IPS-NIHi7 (cell line): Measurements from ENCODE around the gene YIPF6.
A peak's percentile ranks its signal among the peaks of the same experiment; 100 is the strongest.
"Not testable (repeated sequence)": the region's sequence is repeated elsewhere in the genome, so short reads cannot be mapped to it uniquely, and the experiment has no call there.

Experiments used
- DNase-seq: peaks from one replicate; pipeline ENCODE4 v3.0.0; 2012; ENCODE audit warnings: mixed read lengths; ENCODE audit errors: extremely low spot score

YIPF6 gene

GRCh38 chrX:68506649-68507048, 7.8 kb downstream of the YIPF6 start:
- no peak for DNase-seq

- no peak for DNase-seq
Observed at GRCh38 chrX:68508799-68509198, 9.9 kb downstream of the YIPF6 start.

DNA sequence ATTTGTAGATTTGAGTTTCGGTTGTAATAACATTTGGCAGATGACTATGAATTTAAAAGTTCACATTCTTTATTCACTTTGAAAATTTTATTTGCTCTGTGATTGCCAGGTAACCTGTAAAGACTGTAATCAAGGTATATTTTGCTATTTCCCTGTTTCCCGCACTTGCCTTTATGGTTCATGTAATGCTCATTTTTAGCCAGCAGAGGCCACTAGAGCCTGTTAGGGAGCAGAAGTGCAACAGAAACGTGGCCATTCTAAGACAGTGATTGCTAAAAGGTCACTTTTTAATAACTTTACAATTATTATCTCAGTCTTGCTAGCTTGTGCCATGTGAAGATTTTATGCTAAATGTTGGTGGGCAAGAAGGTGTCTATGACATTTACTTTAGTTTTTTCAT, 12.4 kb downstream of the YIPF6 start:
- DNase-seq, result peak; percentile 36

- not testable (repeated sequence) for DNase-seq
Observed at GRCh38 chrX:68524680-68525079, 25.8 kb downstream of the YIPF6 start.

DNA sequence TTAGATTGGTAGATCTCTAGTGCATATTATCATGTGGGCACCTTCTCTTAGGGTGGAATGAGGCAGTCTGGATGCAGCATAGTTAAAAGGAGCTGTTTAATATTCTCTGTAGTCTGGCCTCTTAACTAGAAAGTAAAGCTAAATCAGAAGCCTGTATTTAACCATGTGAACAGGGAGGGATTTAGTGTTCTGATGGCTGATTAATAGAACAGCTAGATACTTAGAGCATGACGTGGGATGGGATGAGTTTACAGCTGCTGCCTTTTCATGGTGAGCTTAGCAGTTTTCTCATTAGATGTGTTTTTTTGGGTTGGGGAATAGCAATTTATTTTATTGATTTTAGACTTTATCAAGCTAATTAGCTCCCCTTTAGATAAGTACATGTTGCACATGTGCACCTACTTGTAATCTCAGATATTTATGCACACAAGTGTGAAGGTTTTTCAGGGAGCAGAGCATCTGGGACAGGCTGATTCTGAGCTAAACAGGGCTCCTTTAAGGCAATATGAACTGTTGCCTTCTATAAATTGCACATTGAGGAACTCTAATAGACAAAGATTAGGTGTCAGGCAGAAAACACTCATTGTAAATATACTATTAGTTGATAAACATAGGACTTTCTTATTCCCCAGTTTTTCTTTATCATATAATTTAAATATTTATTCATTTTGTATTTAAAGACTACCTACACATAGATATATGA, 34.1 kb downstream of the YIPF6 start:
- DNase-seq, result no peak

GRCh38 chrX:68533656-68534055, 34.8 kb downstream of the YIPF6 start:
- no peak for DNase-seq

- no peak for DNase-seq
Observed at GRCh38 chrX:68534691-68535090, 35.8 kb downstream of the YIPF6 start.

DNA sequence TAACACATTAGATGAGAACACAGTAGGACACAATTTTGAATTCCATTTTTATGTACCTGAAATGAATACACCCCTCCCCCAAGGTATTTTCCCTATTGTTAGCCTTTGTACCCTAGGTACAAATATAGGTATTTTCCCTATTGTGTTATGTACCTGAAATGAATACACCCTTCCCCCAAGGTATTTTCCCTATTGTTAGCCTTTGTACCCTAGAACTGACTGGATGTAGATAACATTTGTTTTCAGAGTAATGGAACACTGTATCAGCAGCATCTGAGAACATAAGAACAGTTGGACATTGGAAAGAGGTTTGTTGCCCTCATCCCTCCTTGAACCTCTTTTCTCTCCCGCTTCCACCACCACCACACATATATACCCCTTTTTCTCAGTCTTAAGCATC, 37.6 kb downstream of the YIPF6 start:
- no peak for DNase-seq

DNA sequence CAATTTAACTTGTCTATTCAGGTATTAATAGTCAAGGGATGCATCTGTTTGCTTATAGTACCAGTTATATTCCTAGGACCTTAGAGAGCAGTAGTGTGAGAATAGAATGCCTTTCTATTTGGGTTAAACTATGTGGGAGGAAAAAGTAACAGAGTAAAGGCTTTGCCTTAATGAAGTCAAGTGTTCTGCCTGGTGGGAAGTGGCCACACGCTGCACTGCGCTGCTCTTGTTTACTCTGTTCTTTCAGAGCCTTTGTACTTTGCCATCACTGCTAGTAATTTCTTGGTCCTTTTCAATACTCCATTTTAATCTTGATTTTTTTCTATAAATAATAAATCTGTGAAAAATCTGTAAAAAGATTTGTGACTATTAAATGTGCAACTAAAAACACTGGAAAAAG, 38.0 kb downstream of the YIPF6 start:
- no peak for DNase-seq

- DNase-seq, result no peak
Observed at GRCh38 chrX:68550193-68550592, 51.3 kb downstream of the YIPF6 start.

DNA sequence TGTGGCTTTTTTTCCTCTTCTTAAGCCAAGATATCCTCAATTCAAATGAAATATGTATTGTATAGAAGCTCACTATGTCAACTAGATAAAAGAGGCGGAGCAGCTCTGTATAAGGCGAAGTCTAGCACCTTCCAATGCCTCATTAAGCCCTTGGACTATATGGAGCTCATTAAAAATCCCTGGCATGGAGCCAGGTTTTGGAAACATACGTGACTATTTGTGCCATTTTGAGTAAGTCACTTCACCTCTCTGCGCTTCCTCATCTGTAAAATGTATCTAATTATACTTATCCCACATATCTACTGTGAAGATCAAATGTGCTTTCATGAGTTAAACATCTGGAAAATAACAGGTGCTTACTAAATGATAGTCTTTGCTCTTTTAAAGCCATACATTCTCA, 57.2 kb downstream of the YIPF6 start:
- DNase-seq, result no peak

- DNase-seq, result not testable (repeated sequence)
Observed at GRCh38 chrX:68557126-68557525, 58.3 kb downstream of the YIPF6 start.

DNA sequence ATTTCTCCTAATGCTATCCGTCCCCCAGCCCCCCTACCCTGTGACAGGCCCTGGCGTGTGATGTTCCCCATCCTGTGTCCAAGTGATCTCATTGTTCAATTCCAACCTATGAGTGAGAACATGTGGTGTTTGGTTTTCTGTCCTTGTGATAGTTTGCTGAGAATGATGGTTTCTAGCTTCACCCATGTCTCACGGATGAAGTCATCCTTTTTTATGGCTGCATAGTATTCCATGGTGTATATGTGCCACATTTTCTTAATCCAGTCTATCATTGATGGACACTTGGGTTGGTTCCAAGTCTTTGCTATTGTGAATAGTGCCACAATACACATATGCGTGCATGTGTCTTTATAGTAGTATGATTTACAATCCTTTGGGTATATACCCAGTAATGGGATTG, 61.1 kb downstream of the YIPF6 start:
- not testable (repeated sequence) for DNase-seq

- no peak for DNase-seq
Observed at GRCh38 chrX:68568136-68568535, 69.3 kb downstream of the YIPF6 start.

DNA sequence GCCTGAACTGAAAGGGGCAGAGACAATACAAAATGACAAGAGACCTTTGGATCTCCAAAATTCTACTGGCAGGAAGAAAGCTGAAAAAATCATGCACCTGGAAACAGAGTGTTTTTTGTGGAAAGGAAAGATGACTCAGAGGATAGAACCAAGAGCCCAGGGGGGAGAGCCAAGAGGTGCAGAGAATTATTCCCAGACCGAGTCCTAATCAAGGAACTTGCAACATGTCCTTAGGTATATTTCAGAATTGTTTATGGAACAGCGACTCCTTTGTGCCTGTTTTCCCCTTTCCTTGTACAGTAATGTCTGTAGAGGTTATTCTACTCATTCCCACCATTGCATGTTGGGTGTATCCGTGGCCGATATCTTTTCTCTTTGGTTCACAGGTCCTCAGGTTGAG, 71.7 kb downstream of the YIPF6 start:
- no peak for DNase-seq

DNA sequence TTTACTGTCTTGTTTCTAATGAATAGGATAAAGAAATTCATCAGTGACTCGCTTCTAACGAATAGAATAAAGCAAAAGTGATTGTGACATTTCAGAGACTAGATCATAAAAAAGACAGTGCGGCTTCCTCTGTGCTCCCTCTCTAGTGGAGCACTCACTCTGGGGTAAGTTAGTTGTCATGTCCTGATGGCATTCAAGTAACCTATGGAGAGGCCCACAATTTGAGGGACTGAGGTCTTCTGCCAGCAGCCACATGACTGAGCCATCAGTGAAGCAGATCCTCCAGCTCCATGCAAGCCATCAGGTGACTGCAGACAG, 72.4 kb downstream of the YIPF6 start:
- DNase-seq, result no peak

DNA sequence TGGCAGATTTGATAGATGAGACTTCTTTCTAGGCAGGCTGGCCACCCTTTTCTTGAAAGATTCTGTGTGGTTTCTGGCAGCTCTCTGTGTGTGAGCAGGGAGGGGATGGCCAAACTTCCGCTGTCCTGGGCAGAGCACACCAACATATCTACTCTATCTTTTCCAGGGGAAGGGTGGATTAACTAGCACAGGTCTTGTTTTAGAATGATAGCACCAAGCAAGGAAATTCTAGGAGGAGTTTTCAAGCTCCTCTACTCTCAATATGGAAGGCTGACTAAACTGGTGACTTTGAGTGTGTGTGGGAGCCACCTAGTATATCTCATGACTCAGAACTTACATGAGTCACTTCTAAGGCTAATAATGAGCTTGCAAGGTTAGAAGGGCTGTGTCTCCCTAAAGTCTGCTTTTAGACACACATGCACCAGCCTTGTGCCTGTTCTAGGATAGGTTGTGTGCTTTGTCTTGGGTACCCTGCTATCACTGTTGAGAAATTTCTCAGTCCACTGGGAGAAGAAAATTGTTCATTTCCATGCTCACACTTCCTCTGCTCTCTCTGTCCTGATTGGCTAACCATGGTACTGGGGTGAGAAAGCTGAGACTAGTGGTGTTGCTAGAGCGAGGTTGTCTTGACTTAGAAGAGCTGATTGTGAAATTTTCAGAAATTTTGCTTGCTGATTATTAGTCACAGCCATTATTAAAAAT, 72.9 kb downstream of the YIPF6 start:
- DNase-seq, result no peak

DNA sequence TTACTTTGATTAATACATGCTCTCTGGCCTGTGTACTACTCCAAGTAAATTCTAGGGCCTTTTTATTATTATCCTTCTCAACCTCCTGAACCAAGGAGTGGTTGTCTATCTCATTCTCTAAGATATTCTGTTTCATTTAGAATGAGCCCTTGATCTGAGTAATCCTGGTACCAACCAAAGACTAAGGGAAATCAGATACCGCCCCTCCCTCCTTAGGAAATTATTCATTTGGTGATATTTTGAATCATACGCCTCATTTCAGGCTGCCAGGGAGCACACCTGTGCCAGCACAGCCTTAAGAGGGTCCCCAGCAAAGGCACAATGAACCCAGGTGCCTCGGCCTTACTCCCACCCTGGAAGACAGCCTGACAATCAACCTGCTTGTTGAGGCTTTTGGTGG, 75.4 kb downstream of the YIPF6 start:
- no peak for DNase-seq

DNA sequence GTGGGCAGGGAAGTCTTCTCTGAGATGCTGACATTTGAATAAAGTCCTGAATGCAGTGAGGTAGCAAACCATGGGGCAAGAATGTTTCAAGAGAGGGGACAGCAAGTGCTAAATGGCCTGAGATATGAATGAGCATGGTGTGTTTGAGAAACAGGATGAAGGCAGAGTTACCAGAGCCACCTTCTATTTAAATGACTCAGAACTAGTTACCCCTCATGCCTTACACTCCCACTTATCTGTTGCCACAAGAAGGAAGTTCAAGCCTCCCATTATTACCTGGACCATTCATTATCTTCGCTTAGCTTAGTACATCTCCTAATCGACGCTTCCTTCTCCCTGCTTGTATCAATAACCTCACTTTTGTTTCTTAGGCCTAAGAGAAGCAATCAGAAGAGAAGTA, 81.0 kb downstream of the YIPF6 start:
- DNase-seq, result no peak

DNA sequence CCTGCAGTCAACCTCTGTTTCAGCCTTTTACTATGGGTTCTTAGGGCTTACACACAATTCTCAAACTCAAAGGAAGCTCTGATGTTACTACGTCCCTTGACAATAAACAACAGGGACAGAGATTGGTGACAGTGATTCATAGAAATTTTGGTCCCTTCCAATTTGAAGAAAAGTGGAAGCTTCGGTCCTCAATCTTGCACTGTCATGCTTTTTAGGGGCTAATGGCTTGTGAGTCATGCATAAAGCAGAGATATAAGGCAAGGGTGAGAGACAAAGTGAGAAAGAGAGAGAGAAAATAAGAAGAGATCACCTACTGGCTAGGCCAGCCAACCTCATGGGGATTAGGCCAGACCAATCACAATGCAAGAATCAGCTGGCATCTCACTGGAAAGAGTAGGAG, 85.4 kb downstream of the YIPF6 start:
- no peak for DNase-seq
